Osteocyte (in vitro differentiated cells): ENCODE data around the gene CUL7. TPM values are rescaled to one million over a fixed set of nuclear protein-coding genes. Genes with fewer than 3 reads are reported as not detected.

Source experiments
- DNase-seq: peaks from one replicate; pipeline ENCODE4 v3.0.0; 2021; ENCODE audit warnings: mixed read lengths; ENCODE audit not compliant: unreplicated experiment; ENCODE audit errors: extremely low spot score
- H3K27ac Mint-ChIP-seq: one replicate; pipeline ENCODE4 v1.8.0; 2021; ENCODE audit warnings: mild to moderate bottlenecking, mixed read lengths; ENCODE audit not compliant: unreplicated experiment
- H3K27me3 Mint-ChIP-seq: one replicate; pipeline ENCODE4 v1.8.0; 2021; ENCODE audit warnings: mixed read lengths; ENCODE audit not compliant: unreplicated experiment
- H3K36me3 Mint-ChIP-seq: one replicate; pipeline ENCODE4 v1.8.0; 2021; ENCODE audit warnings: mixed read lengths; ENCODE audit not compliant: unreplicated experiment
- H3K4me1 Mint-ChIP-seq: one replicate; pipeline ENCODE4 v1.8.0; 2021; ENCODE audit warnings: mixed read lengths; ENCODE audit not compliant: unreplicated experiment
- H3K4me3 Mint-ChIP-seq: one replicate; pipeline ENCODE4 v1.8.0; 2021; ENCODE audit warnings: mild to moderate bottlenecking, moderate library complexity, mixed read lengths; ENCODE audit not compliant: unreplicated experiment
- H3K9me3 Mint-ChIP-seq: one replicate; pipeline ENCODE4 v1.8.0; 2021; ENCODE audit warnings: mixed read lengths; ENCODE audit not compliant: unreplicated experiment
- total RNA-seq: library from RNA; stranded (reverse); gene quantifications from 2 replicates; pipeline ENCODE4 v1.2.1, GENCODE V29; 2021
- TF ChIP-seq, protein P1 (sequence below): fragments of 200-600 bp; sonication (generic); IDR thresholded peaks from 2 replicates; pipeline ENCODE4 v1.5.0; 2021; ENCODE audit warnings: antibody characterized with exemption, mild to moderate bottlenecking, moderate library complexity

CUL7 gene
- total RNA-seq, 1 donor from 2014 or later = 59.9 TPM

GRCh38 chr6:43077333-43077809 lies 23.7 kb upstream of the CUL7 start:
- Mint-ChIP-seq H3K27me3 (no peaks in the 10 kb centered on the region), H3K9me3 (no peaks in the 10 kb centered on the region), H3K4me3 (peak overlapping the region; percentile 86), H3K36me3 (peaks cover 21% of the 10 kb centered on the region), H3K4me1 (peaks cover 35% of the 10 kb centered on the region), H3K27ac (peak overlapping the region; percentile 76)
- TF ChIP-seq, protein P1, sequence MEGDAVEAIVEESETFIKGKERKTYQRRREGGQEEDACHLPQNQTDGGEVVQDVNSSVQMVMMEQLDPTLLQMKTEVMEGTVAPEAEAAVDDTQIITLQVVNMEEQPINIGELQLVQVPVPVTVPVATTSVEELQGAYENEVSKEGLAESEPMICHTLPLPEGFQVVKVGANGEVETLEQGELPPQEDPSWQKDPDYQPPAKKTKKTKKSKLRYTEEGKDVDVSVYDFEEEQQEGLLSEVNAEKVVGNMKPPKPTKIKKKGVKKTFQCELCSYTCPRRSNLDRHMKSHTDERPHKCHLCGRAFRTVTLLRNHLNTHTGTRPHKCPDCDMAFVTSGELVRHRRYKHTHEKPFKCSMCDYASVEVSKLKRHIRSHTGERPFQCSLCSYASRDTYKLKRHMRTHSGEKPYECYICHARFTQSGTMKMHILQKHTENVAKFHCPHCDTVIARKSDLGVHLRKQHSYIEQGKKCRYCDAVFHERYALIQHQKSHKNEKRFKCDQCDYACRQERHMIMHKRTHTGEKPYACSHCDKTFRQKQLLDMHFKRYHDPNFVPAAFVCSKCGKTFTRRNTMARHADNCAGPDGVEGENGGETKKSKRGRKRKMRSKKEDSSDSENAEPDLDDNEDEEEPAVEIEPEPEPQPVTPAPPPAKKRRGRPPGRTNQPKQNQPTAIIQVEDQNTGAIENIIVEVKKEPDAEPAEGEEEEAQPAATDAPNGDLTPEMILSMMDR = no peak
- DNase-seq = no peak

DNA sequence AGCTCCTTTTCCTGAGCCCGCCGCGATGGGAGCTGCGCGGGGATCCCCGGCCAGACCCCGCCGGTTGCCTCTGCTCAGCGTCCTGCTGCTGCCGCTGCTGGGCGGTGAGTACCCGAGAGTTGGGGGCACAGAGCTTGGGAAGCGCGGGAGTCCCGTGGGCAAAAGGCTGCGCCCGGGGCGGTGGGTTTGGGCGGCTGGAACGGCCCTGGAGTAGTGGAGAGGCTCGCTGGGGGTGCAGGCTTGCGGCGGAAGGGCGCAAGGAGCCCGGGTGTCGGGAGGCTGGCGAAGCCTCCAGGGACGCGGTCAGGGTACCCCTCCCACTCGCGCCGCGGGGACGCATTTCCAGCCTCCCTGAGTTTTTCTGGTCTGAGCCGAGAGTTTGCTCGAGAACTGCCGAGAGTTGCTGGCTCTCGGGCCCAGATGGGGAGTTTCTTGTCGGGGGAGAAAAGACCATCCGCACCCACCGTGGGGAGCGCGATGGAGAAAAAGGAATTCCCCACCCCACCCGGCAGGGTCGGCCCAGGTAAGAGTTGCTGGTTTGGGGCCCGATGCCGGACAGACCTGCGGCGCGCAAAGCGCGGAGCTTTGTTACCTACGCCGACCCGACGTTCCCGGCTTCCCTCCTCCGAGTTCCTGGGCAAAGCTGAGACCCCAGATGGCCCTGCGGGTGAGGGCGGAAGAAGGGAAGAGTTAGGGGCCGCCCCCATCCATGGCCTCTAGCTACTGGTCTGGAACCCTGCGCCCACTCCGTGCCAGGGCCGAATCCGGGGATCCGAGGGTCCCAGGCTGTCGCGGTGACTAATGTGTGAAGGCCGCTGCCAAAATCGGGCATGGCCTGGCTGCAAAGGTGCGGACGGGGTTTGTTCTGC lies 23.0 kb upstream of the CUL7 start:
- peak overlapping the region; percentile 86 for H3K4me3 Mint-ChIP-seq
- H3K27me3 Mint-ChIP-seq = no peaks in the 10 kb centered on the region
- TF ChIP-seq, protein P1 = no peak
- H3K36me3 Mint-ChIP-seq = peaks cover 23% of the 10 kb centered on the region
- peak; percentile 85 for DNase-seq
- peak overlapping the region; percentile 76 for H3K27ac Mint-ChIP-seq
- H3K4me1 Mint-ChIP-seq = peaks cover 35% of the 10 kb centered on the region
- no peaks in the 10 kb centered on the region for H3K9me3 Mint-ChIP-seq

DNA sequence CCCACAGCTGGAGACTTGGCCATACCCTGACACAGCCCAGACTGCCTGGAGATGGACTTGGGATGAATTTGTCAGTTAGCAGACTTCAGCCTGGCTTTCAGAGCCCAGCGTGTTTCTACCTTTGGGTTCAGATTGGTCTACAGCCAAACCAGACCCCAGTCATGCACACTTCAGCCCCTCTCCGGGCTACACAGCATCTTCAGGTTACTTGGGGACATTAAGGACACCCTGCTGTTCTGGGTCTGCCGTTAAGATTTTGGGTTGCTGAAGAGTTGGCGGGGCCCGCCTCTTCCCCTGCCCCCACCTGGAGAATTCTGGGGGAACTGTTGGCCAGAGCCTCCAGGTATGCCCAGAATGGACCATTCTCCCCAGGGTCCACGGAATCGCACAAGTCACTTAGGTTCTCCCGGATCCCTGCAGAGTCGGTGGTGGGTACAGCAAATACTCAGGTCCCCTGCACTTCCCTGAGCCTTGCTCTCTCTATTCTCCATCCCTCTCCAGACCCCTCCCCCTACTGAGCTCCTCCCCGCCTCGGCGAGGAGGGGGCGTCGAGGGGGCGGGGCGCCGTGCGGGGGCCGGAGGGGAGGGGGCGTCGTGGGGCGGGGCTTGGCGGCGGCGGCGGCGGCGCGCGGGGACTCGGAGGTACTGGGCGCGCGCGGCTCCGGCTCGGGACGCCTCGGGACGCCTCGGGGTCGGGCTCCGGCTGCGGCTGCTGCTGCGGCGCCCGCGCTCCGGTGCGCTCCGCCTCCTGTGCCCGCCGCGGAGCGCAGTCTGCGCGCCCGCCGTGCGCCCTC lies 22.2 kb upstream of the CUL7 start, which contains the start of gene PTK7:
Gene PTK7, plus strand, starts transcription at position 645 of the 794 bp plus-strand sequence. CDS start 175 bp downstream, outside the sequence.
- H3K27me3 Mint-ChIP-seq = no peaks in the 10 kb centered on the region
- peaks cover 33% of the 10 kb centered on the region for H3K4me1 Mint-ChIP-seq
- no peaks in the 10 kb centered on the region for H3K9me3 Mint-ChIP-seq
- H3K36me3 Mint-ChIP-seq = peaks cover 21% of the 10 kb centered on the region
- H3K27ac Mint-ChIP-seq = peak within 1 kb of the TSS; percentile 76
- peak; percentile 92 for DNase-seq
- peak within 1 kb of the TSS; percentile 86 for H3K4me3 Mint-ChIP-seq
- TF ChIP-seq, protein P1 = no peak

- Mint-ChIP-seq H3K4me3 (peak overlapping the region; percentile 72), H3K4me1 (peaks cover 36% of the 10 kb centered on the region), H3K36me3 (peaks cover 21% of the 10 kb centered on the region), H3K27me3 (no peaks in the 10 kb centered on the region), H3K27ac (peak overlapping the region; percentile 63), H3K9me3 (no peaks in the 10 kb centered on the region)
- DNase-seq = no peak
- TF ChIP-seq, protein P1 = no peak
Measured at GRCh38 chr6:43074847-43075669, 21.4 kb upstream of the CUL7 start.
